IMR-90 (cell line): ENCODE data around the gene SIRT2. TPM values are rescaled to one million over a fixed set of nuclear protein-coding genes. Genes with fewer than 3 reads are reported as not detected.

Experiments used
- ATAC-seq: fragments of 200-7000 bp; cut with Tn5 transposase; 2 replicates; pipeline ENCODE4 v1.9.1; 2020; ENCODE audit warnings: low read depth, mild to moderate bottlenecking, moderate library complexity
- BruUV-seq: library from RNA; stranded (reverse); fragments of 400-500 nt; replicated peaks from 2 replicates; lab custom pipeline; 2021; lab: Mats Ljungman, UMichigan
- CTCF ChIA-PET: fragments of 300-600 bp; formaldehyde crosslinking; extraction: SDS; loops from one replicate; lab custom pipeline; 2021; ENCODE audit warnings: antibody characterized with exemption; lab: Yijun Ruan, JAX
- POLR2A ChIA-PET: fragments of 300-600 bp; sonication (Branson Sonifier 250); formaldehyde crosslinking; loops from one replicate; lab custom pipeline; 2022; ENCODE audit warnings: antibody characterized with exemption; ENCODE audit not compliant: unreplicated experiment; lab: Charles Lee
- DNase-seq: peaks from one replicate; pipeline ENCODE4 v3.0.0; 2013
- H2AFZ ChIP-seq: replicated peaks from 2 replicates; pipeline ENCODE3; 2013; ENCODE audit warnings: low read length, mild to moderate bottlenecking; ENCODE audit not compliant: poor library complexity
- H2AK5ac ChIP-seq: 2 replicates; pipeline ENCODE4 v1.6.1; 2013; ENCODE audit warnings: low read depth, low read length, inconsistent platforms
- H2AK9ac ChIP-seq: replicated peaks from 2 replicates; pipeline ENCODE3; 2013; ENCODE audit warnings: mild to moderate bottlenecking, low read depth, low read length, moderate library complexity; ENCODE audit not compliant: poor library complexity
- H2BK120ac ChIP-seq: 2 replicates; pipeline ENCODE4 v1.6.1; 2013; ENCODE audit warnings: low read depth, low read length, inconsistent platforms
- H2BK15ac ChIP-seq: 3 replicates; pipeline ENCODE4 v1.6.1; 2013; ENCODE audit warnings: low read depth, low read length, inconsistent platforms
- H2BK20ac ChIP-seq: 2 replicates; pipeline ENCODE4 v1.6.1; 2013; ENCODE audit warnings: low read depth, mild to moderate bottlenecking, inconsistent platforms, low read length, moderate library complexity
- H2BK5ac ChIP-seq: 2 replicates; pipeline ENCODE4 v1.6.1; 2013; ENCODE audit warnings: mild to moderate bottlenecking, low read depth, low read length, inconsistent platforms; ENCODE audit not compliant: poor library complexity, severe bottlenecking
- H3K14ac ChIP-seq: replicated peaks from 2 replicates; pipeline ENCODE4 v1.6.1; 2013; ENCODE audit warnings: low read depth, low read length, inconsistent platforms
- H3K18ac ChIP-seq: 2 replicates; pipeline ENCODE4 v1.6.1; 2013; ENCODE audit warnings: low read depth, low read length, control low read depth
- H3K23ac ChIP-seq: 2 replicates; pipeline ENCODE4 v1.6.1; 2013; ENCODE audit warnings: low read depth, low read length, inconsistent platforms
- H3K27ac ChIP-seq: 2 replicates; pipeline ENCODE4 v1.5.1; 2013; ENCODE audit warnings: mild to moderate bottlenecking, control low read depth, low read length; ENCODE audit not compliant: insufficient read depth
- H3K27me3 ChIP-seq: 2 replicates; pipeline ENCODE4 v1.6.1; 2013; ENCODE audit warnings: low read length; ENCODE audit not compliant: control insufficient read depth, insufficient read depth
- H3K36me3 ChIP-seq: 2 replicates; pipeline ENCODE4 v1.6.1; 2013; ENCODE audit warnings: low read length, mixed read lengths; ENCODE audit not compliant: control insufficient read depth, insufficient read depth
- H3K4ac ChIP-seq: 2 replicates; pipeline ENCODE4 v1.6.1; 2013; ENCODE audit warnings: low read depth, low read length, inconsistent platforms
- H3K4me1 ChIP-seq: 2 replicates; pipeline ENCODE4 v1.6.1; 2013; ENCODE audit warnings: low read length, mixed read lengths; ENCODE audit not compliant: control insufficient read depth, insufficient read depth
- H3K4me2 ChIP-seq: 2 replicates; pipeline ENCODE4 v1.6.1; 2013; ENCODE audit warnings: low read depth, mild to moderate bottlenecking, control low read depth, low read length, moderate library complexity
- H3K4me3 ChIP-seq: 2 replicates; pipeline ENCODE4 v1.5.1; 2013; ENCODE audit warnings: low read depth, mild to moderate bottlenecking, control low read depth, low read length, moderate library complexity; ENCODE audit not compliant: insufficient read depth
- H3K56ac ChIP-seq: 2 replicates; pipeline ENCODE4 v1.6.1; 2013; ENCODE audit warnings: low read length, inconsistent platforms; ENCODE audit not compliant: insufficient read depth; ENCODE audit errors: extremely low read depth
- H3K79me1 ChIP-seq, 2 experiments: 2 replicates each; pipeline ENCODE4 v1.6.1; 2013; ENCODE audit warnings: low read length in 2 of 2, inconsistent platforms in 1 of 2, low read depth in 1 of 2
- H3K9ac ChIP-seq: 2 replicates; pipeline ENCODE4 v1.6.1; 2013; ENCODE audit warnings: low read depth, low read length, control low read depth
- H3K9me1 ChIP-seq: 2 replicates; pipeline ENCODE4 v1.6.1; 2013; ENCODE audit warnings: low read length, inconsistent platforms; ENCODE audit not compliant: insufficient read depth
- H3K9me3 ChIP-seq: 2 replicates; pipeline ENCODE4 v1.6.1; 2013; ENCODE audit warnings: low read length; ENCODE audit not compliant: control insufficient read depth, insufficient read depth
- H4K20me1 ChIP-seq: 2 replicates; pipeline ENCODE4 v1.6.1; 2013; ENCODE audit warnings: low read length, inconsistent platforms; ENCODE audit not compliant: insufficient read depth
- H4K5ac ChIP-seq: 2 replicates; pipeline ENCODE4 v1.6.1; 2013; ENCODE audit warnings: mild to moderate bottlenecking, low read depth, low read length, control low read depth
- H4K8ac ChIP-seq, 2 experiments: 2 replicates each; pipeline ENCODE4 v1.6.1; 2013; ENCODE audit warnings: low read depth in 2 of 2, low read length in 2 of 2, control low read depth in 1 of 2, inconsistent platforms in 1 of 2
- H4K91ac ChIP-seq: 2 replicates; pipeline ENCODE4 v1.6.1; 2013; ENCODE audit warnings: low read depth, low read length, inconsistent platforms; ENCODE audit not compliant: insufficient read depth
- CEBPB ChIP-seq: IDR thresholded peaks from 2 replicates; pipeline ENCODE4 v1.6.1; 2012; ENCODE audit warnings: low read depth, low read length, improper control_type of control experiment
- CTCF ChIP-seq: conservative IDR thresholded peaks from 2 replicates; pipeline ENCODE4 v1.5.1; 2012; ENCODE audit warnings: mild to moderate bottlenecking, low read depth, low read length, improper control_type of control experiment
- RCOR1 ChIP-seq: IDR thresholded peaks from 2 replicates; pipeline ENCODE4 v1.6.1; 2012; ENCODE audit warnings: mild to moderate bottlenecking, low read length, improper control_type of control experiment; ENCODE audit not compliant: insufficient replicate concordance
- RFX5 ChIP-seq: IDR thresholded peaks from 2 replicates; pipeline ENCODE4 v1.8.0; 2012; ENCODE audit warnings: low read depth, mild to moderate bottlenecking, low read length, moderate library complexity
- WGBS, 2 experiments: methylation state at CpG; one replicate each; pipeline versions ENCODE4 v1.1.5 to v1.1.7; 2013; ENCODE audit warnings: missing lambda C conversion rate in 2 of 2; ENCODE audit not compliant: insufficient read length in 1 of 2; ENCODE audit errors: extremely low coverage in 2 of 2; 5-methylcytosine and 5-hydroxymethylcytosine counted together
- dilution Hi-C: fragments of 300-500 bp; cut with HindIII; formaldehyde crosslinking; loops from one replicate; pipeline ENCODE4 v1.14.3; 2018; ENCODE audit warnings: low sequenced_read_pairs; ENCODE audit not compliant: unreplicated experiment
- in situ Hi-C: fragments of 300-500 bp; cut with MboI; formaldehyde crosslinking; loops from 3 replicates; pipeline ENCODE4 v1.14.3; 2019; ENCODE audit warnings: low sequenced_read_pairs, inconsistent platforms, mixed read lengths
- intact Hi-C: fragments of 100-400 bp; cut with micrococcal nuclease; formaldehyde crosslinking; loops from 2 replicates; pipeline ENCODE4 v1.10.0; 2022
- polyA plus RNA-seq, 3 experiments: library from polyadenylated mRNA; depleted of rRNA; stranded (reverse); fragments of >200 nt; gene quantifications; 2 replicates each; pipeline ENCODE4 v1.2.3, GENCODE V29; 2012; ENCODE audit warnings: low replicate concordance in 1 of 3
- total RNA-seq: library from RNA; depleted of rRNA; stranded (reverse); fragments of >200 nt; gene quantifications from 2 replicates; pipeline ENCODE4 v1.2.3, GENCODE V29; 2012
- TF ChIP-seq, protein P1 (sequence below): fragments of 150-350 bp; IDR thresholded peaks from 2 replicates; pipeline ENCODE4 v1.6.1; 2017; ENCODE audit warnings: mild to moderate bottlenecking, antibody characterized with exemption, low read length, low read depth
- TF ChIP-seq, protein P2 (sequence below): fragments of 150-350 bp; IDR thresholded peaks from 2 replicates; pipeline ENCODE4 v1.6.1; 2016; ENCODE audit warnings: low read depth, mild to moderate bottlenecking, low read length, moderate library complexity, borderline replicate concordance

Gene SIRT2
- total and polyA plus RNA-seq, 2 of the 4 experiments (the other 2 are of a cell fraction): 43.0 to 50.0 TPM

DNA sequence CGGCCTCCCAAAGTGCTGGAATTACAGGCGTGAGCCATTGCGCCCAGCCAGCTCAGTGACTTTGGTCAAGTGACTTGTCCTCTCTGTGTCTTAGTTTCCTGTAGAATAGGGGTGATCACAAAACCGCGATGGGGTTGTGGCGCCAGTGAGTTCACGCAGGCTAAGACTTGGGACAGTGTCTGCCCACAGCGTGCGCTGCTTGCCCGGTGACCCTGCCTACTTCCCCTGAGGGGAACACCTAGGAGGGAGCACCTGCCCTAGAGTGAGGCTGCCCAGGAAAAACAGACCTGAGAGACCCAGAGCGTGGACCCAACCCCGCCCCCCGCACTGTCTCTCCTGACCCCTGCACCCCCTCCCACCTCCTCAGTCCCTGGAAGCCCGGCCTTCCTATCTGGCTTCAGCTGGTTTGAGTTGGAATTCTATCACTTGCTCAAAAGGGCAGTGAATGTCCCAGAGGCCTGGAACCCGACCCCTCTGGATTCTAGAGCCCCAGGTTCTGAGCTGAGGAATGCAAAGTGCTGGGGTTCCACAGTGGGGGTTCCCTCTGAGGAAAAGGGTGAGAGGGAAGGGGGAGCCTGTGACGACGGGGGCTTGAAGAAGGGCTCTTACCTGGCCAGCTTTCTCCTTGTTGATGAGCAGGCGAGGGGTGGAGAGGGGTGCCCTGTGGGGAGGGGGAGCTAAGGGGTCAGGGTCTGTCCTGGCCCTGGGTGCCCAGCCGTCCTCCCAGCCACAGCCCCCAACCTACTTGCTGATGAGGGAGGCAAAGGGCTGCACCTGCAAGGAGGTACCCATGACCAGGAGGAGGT lies 19.1 kb downstream of the SIRT2 start:
- no peak overlapping the region for H4K5ac ChIP-seq
- peaks cover 16% of the 10 kb centered on the region for H3K36me3 ChIP-seq
- no peaks in the 10 kb centered on the region for H3K4me1 ChIP-seq
- dilution Hi-C loops: no loop called here
- H3K56ac ChIP-seq: no peak overlapping the region
- H2BK20ac ChIP-seq: no peak overlapping the region
- DNase-seq (no peak), ATAC-seq (no peak)
- no peak overlapping the region for H3K18ac ChIP-seq
- H3K4me2 ChIP-seq: no peak overlapping the region
- H2AFZ ChIP-seq: no peak overlapping the region
- H3K23ac ChIP-seq: no peak overlapping the region
- POLR2A ChIA-PET: interaction anchor here (0.6 kb wide), 1 partner anchor 26 kb away, joined by 4 read pairs; no protein-coding TSS in a partner anchor
- H3K4ac ChIP-seq: no peak overlapping the region
- H3K27ac ChIP-seq: no peak overlapping the region
- H3K9ac ChIP-seq: no peak overlapping the region
- no peaks in the 10 kb centered on the region for H4K20me1 ChIP-seq
- H2AK9ac ChIP-seq: no peak overlapping the region
- H2BK5ac ChIP-seq: no peak overlapping the region
- H2BK120ac ChIP-seq: no peak overlapping the region
- no peak overlapping the region for H2AK5ac ChIP-seq
- H3K9me3 ChIP-seq: no peaks in the 10 kb centered on the region
- no peaks in the 10 kb centered on the region for H3K79me1 ChIP-seq
- no peak overlapping the region for H4K91ac ChIP-seq
- TF ChIP-seq CTCF: no peak
- TF ChIP-seq RCOR1: no peak
- TF ChIP-seq, protein P1, sequence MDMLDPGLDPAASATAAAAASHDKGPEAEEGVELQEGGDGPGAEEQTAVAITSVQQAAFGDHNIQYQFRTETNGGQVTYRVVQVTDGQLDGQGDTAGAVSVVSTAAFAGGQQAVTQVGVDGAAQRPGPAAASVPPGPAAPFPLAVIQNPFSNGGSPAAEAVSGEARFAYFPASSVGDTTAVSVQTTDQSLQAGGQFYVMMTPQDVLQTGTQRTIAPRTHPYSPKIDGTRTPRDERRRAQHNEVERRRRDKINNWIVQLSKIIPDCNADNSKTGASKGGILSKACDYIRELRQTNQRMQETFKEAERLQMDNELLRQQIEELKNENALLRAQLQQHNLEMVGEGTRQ: no peak
- TF ChIP-seq CEBPB: no peak
- no peak for TF ChIP-seq RFX5
- TF ChIP-seq, protein P2, sequence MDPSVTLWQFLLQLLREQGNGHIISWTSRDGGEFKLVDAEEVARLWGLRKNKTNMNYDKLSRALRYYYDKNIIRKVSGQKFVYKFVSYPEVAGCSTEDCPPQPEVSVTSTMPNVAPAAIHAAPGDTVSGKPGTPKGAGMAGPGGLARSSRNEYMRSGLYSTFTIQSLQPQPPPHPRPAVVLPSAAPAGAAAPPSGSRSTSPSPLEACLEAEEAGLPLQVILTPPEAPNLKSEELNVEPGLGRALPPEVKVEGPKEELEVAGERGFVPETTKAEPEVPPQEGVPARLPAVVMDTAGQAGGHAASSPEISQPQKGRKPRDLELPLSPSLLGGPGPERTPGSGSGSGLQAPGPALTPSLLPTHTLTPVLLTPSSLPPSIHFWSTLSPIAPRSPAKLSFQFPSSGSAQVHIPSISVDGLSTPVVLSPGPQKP: no peak
- H3K27me3 ChIP-seq: no peaks in the 10 kb centered on the region
- no peak overlapping the region for H4K8ac ChIP-seq
- H3K14ac ChIP-seq: no peak overlapping the region
- H2BK15ac ChIP-seq: no peak overlapping the region
- intact Hi-C loops: no loop called here
- H3K4me3 ChIP-seq: no peak overlapping the region
- WGBS, 2 experiments: 100% methylated on average over 3 of the region's 19 CpGs; no CpG with 5 or more reads in 1 of the 2 experiments
- CTCF ChIA-PET: interaction anchor here (0.5 kb wide), 1 partner anchor 21 kb away, joined by 3 read pairs; no protein-coding TSS in a partner anchor
- no TSS peak for BruUV-seq
- in situ Hi-C loops: no loop called here
- no peaks in the 10 kb centered on the region for H3K9me1 ChIP-seq
